Neural cell (in vitro differentiated cells): Measurements from ENCODE around the gene EPB41L2. TPM values are rescaled to one million over a fixed set of nuclear protein-coding genes. Genes with fewer than 3 reads are reported as not detected.

Experiments
- H2AFZ ChIP-seq: fragments of 200-600, 300-800 bp; sonication (generic), shearing (Covaris generic); 2 replicates; pipeline ENCODE4 v1.6.0; 2014; ENCODE audit warnings: low read depth, mild to moderate bottlenecking, antibody characterized with exemption, low read length, moderate library complexity
- H3F3A ChIP-seq: fragments of 200-600 bp; shearing (Covaris generic); 2 replicates; pipeline ENCODE4 v1.6.1; 2016; ENCODE audit warnings: mild to moderate bottlenecking, moderate library complexity, mixed read lengths, antibody characterized with exemption, low read length; ENCODE audit not compliant: insufficient read depth, poor library complexity, severe bottlenecking
- H3K27ac ChIP-seq: fragments of 200-600, 300-800 bp; sonication (generic), shearing (Covaris generic); 2 replicates; pipeline ENCODE4 v1.5.1; 2014; ENCODE audit warnings: mild to moderate bottlenecking, low read length, moderate library complexity
- H3K27me3 ChIP-seq: fragments of 300-800, 200-600 bp; sonication (generic), shearing (Covaris generic); 2 replicates; pipeline ENCODE4 v1.6.0; 2014; ENCODE audit warnings: mild to moderate bottlenecking, low read depth, low read length, moderate library complexity; ENCODE audit not compliant: insufficient read depth
- H3K36me3 ChIP-seq: fragments of 300-800, 200-600 bp; sonication (generic), shearing (Covaris generic); 2 replicates; pipeline ENCODE4 v1.5.1; 2014; ENCODE audit warnings: mild to moderate bottlenecking, antibody characterized with exemption, low read length, moderate library complexity; ENCODE audit not compliant: insufficient read depth
- H3K4me2 ChIP-seq: fragments of 300-800, 200-600 bp; sonication (generic), shearing (Covaris generic); 2 replicates; pipeline ENCODE4 v1.6.0; 2014; ENCODE audit warnings: mild to moderate bottlenecking, low read length
- H3K4me3 ChIP-seq: fragments of 300-800, 200-600 bp; sonication (generic), shearing (Covaris generic); 2 replicates; pipeline ENCODE4 v1.5.1; 2014; ENCODE audit warnings: mild to moderate bottlenecking, low read length, moderate library complexity
- H3K79me2 ChIP-seq: fragments of 200-600 bp; shearing (Covaris generic); replicated peaks from 2 replicates; pipeline ENCODE4 v1.6.0; 2014; ENCODE audit warnings: mild to moderate bottlenecking, low read length, moderate library complexity; ENCODE audit not compliant: insufficient read depth
- H3K9ac ChIP-seq: fragments of 300-800, 200-600 bp; sonication (generic), shearing (Covaris generic); 2 replicates; pipeline ENCODE4 v1.6.1; 2016; ENCODE audit warnings: mild to moderate bottlenecking, low read length, mixed read lengths
- H3K9me2 ChIP-seq: fragments of 200-600 bp; shearing (Covaris generic); 2 replicates; pipeline ENCODE4 v1.6.1; 2016; ENCODE audit warnings: mild to moderate bottlenecking, low read length, mixed read lengths; ENCODE audit not compliant: insufficient read depth
- H3K9me3 ChIP-seq: fragments of 200-600, 300-800 bp; sonication (generic), shearing (Covaris generic); 2 replicates; pipeline ENCODE4 v1.6.1; 2016; ENCODE audit warnings: mild to moderate bottlenecking, mixed run types, low read length, moderate library complexity, mixed read lengths
- H4K20me1 ChIP-seq: fragments of 200-600 bp; shearing (Covaris generic); 2 replicates; pipeline ENCODE4 v1.6.1; 2016; ENCODE audit warnings: mild to moderate bottlenecking, mixed run types; ENCODE audit not compliant: insufficient read depth
- CTCF ChIP-seq: fragments of 450-650 bp; IDR thresholded peaks from 2 replicates; pipeline ENCODE4 v1.5.1; 2014; ENCODE audit warnings: antibody characterized with exemption, mild to moderate bottlenecking, moderate library complexity; ENCODE audit not compliant: poor library complexity, severe bottlenecking
- EP300 ChIP-seq: fragments of 450-650 bp; conservative IDR thresholded peaks from 2 replicates; pipeline ENCODE4 v1.6.1; 2014; ENCODE audit warnings: antibody characterized with exemption, mild to moderate bottlenecking, moderate library complexity; ENCODE audit not compliant: poor library complexity, severe bottlenecking
- EZH2 ChIP-seq: fragments of 200-600, 300-800 bp; shearing (Covaris generic), sonication (generic); IDR thresholded peaks from 2 replicates; pipeline ENCODE4 v1.6.1; 2014; ENCODE audit warnings: antibody characterized with exemption, low read length, borderline replicate concordance, mild to moderate bottlenecking; ENCODE audit not compliant: insufficient read depth, poor library complexity, severe bottlenecking
- MXI1 ChIP-seq: fragments of 450-650 bp; conservative IDR thresholded peaks from 2 replicates; pipeline ENCODE4 v1.6.1; 2014; ENCODE audit warnings: antibody characterized with exemption, mild to moderate bottlenecking; ENCODE audit not compliant: poor library complexity, severe bottlenecking
- POLR2AphosphoS5 ChIP-seq: IDR thresholded peaks from 2 replicates; pipeline ENCODE4 v1.6.1; 2012
- RAD21 ChIP-seq: fragments of 450-650 bp; conservative IDR thresholded peaks from 2 replicates; pipeline ENCODE4 v1.6.1; 2014; ENCODE audit warnings: antibody characterized with exemption, mild to moderate bottlenecking, moderate library complexity
- REST ChIP-seq: IDR thresholded peaks from 2 replicates; pipeline ENCODE4 v1.6.1; 2012; ENCODE audit warnings: borderline replicate concordance
- SMC3 ChIP-seq: fragments of 450-650 bp; conservative IDR thresholded peaks from 2 replicates; pipeline ENCODE4 v1.6.1; 2014; ENCODE audit warnings: antibody characterized with exemption, mild to moderate bottlenecking, moderate library complexity; ENCODE audit not compliant: poor library complexity
- TAF1 ChIP-seq: IDR thresholded peaks from 2 replicates; pipeline ENCODE4 v1.6.1; 2012; ENCODE audit warnings: low read depth
- polyA plus RNA-seq: library from polyadenylated mRNA; depleted of rRNA; stranded (reverse); fragments of >200 nt; gene quantifications from 2 replicates; pipeline ENCODE4 v1.2.3, GENCODE V29; 2014

Gene EPB41L2
- polyA plus RNA-seq, 1 donor from 2014 or later, result 13.5 TPM

- Histone ChIP-seq H3K79me2 (no peaks in the 10 kb centered on the region), H3K36me3 (no peaks in the 10 kb centered on the region), H3K27ac (no peak overlapping the region), H3K4me2 (no peak overlapping the region), H3K27me3 (peaks cover 6% of the 10 kb centered on the region), H3K9me2 (no peaks in the 10 kb centered on the region), H4K20me1 (no peaks in the 10 kb centered on the region), H3K4me3 (no peak overlapping the region), H3F3A (no peaks in the 10 kb centered on the region), H2AFZ (no peak overlapping the region), H3K9ac (no peak overlapping the region), H3K9me3 (no peaks in the 10 kb centered on the region)
- no peak for TF ChIP-seq EP300
- TF ChIP-seq REST, result no peak
- no peak for TF ChIP-seq MXI1
- no peak for TF ChIP-seq CTCF
- TF ChIP-seq RAD21, result no peak
- TF ChIP-seq TAF1, result no peak
- no peak for TF ChIP-seq EZH2
- no peak for TF ChIP-seq POLR2AphosphoS5
- TF ChIP-seq SMC3, result no peak
Observed at GRCh38 chr6:131065824-131066171, 2.8 kb upstream of the EPB41L2 start.

GRCh38 chr6:131065112-131065823, 2.2 kb upstream of the EPB41L2 start:
- Histone ChIP-seq H4K20me1 (no peaks in the 10 kb centered on the region), H3K9me3 (no peaks in the 10 kb centered on the region), H3K9ac (no peak overlapping the region), H2AFZ (no peak overlapping the region), H3K27me3 (peaks cover 6% of the 10 kb centered on the region), H3K4me2 (no peak overlapping the region), H3K36me3 (no peaks in the 10 kb centered on the region), H3F3A (no peaks in the 10 kb centered on the region), H3K4me3 (no peak overlapping the region), H3K79me2 (no peaks in the 10 kb centered on the region), H3K9me2 (no peaks in the 10 kb centered on the region), H3K27ac (no peak overlapping the region)
- no peak for TF ChIP-seq REST
